Caco-2 (cell line): Measurements from ENCODE around the gene RBP5. TPM values are rescaled to one million over a fixed set of nuclear protein-coding genes. Genes with fewer than 3 reads are reported as not detected.

Experiments
- BruUV-seq: library from RNA; stranded (reverse); fragments of 400-500 nt; replicated peaks from 2 replicates; lab custom pipeline; 2021; lab: Mats Ljungman, UMichigan
- CTCF ChIA-PET: fragments of 300-600 bp; sonication (Branson Sonifier 250); formaldehyde crosslinking; loops from one replicate; lab custom pipeline; 2022; ENCODE audit warnings: antibody characterized with exemption; lab: Charles Lee
- POLR2A ChIA-PET: fragments of 300-600 bp; sonication (Branson Sonifier 250); formaldehyde crosslinking; loops from one replicate; lab custom pipeline; 2022; ENCODE audit warnings: antibody characterized with exemption; lab: Charles Lee
- DNase-seq, 2 experiments: peaks; one replicate each; pipeline versions ENCODE4 v3.0.0 to v3.0.0-alpha.2; 2020 to 2022
- H3K27me3 ChIP-seq: replicated peaks from 2 replicates; pipeline ENCODE4 v1.6.0; 2011; ENCODE audit warnings: low read length; ENCODE audit not compliant: control insufficient read depth, insufficient read depth
- H3K36me3 ChIP-seq: 2 replicates; pipeline ENCODE4 v1.5.1; 2011; ENCODE audit warnings: low read length; ENCODE audit not compliant: control insufficient read depth, insufficient read depth
- H3K4me1 ChIP-seq: fragments of 250-450 bp; sonication (Bioruptor Pico); 2 replicates; pipeline ENCODE4 v1.5.1; 2020; ENCODE audit warnings: mild to moderate bottlenecking
- H3K4me3 ChIP-seq: 2 replicates; pipeline ENCODE4 v1.5.1; 2011; ENCODE audit warnings: low read depth, mild to moderate bottlenecking, control low read depth, low read length
- H3K9me3 ChIP-seq: fragments of 250-450 bp; sonication (Bioruptor Pico); 2 replicates; pipeline ENCODE4 v1.5.1; 2020; ENCODE audit warnings: mild to moderate bottlenecking, moderate library complexity
- H3K27ac Mint-ChIP-seq: one replicate; pipeline ENCODE4 v1.8.0; 2022; ENCODE audit warnings: mixed read lengths; ENCODE audit not compliant: unreplicated experiment
- H3K27me3 Mint-ChIP-seq: one replicate; pipeline ENCODE4 v1.8.0; 2022; ENCODE audit warnings: mixed read lengths; ENCODE audit not compliant: insufficient read depth, unreplicated experiment
- H3K36me3 Mint-ChIP-seq: one replicate; pipeline ENCODE4 v1.8.0; 2022; ENCODE audit warnings: mild to moderate bottlenecking, mixed read lengths; ENCODE audit not compliant: insufficient read depth, unreplicated experiment
- H3K4me1 Mint-ChIP-seq: one replicate; pipeline ENCODE4 v1.8.0; 2022; ENCODE audit warnings: low read depth, mixed read lengths; ENCODE audit not compliant: unreplicated experiment
- H3K4me3 Mint-ChIP-seq: one replicate; pipeline ENCODE4 v1.8.0; 2022; ENCODE audit warnings: mild to moderate bottlenecking, moderate library complexity, mixed read lengths; ENCODE audit not compliant: unreplicated experiment
- H3K9me3 Mint-ChIP-seq: one replicate; pipeline ENCODE4 v1.8.0; 2022; ENCODE audit warnings: mixed read lengths; ENCODE audit not compliant: unreplicated experiment
- intact Hi-C: fragments of 100-400 bp; cut with micrococcal nuclease; formaldehyde crosslinking; loops from one replicate; pipeline ENCODE4 v1.10.0; 2022; ENCODE audit not compliant: unreplicated experiment
- total RNA-seq: library from RNA; stranded (reverse); gene quantifications from 2 replicates; pipeline ENCODE4 v1.2.3, GENCODE V29; 2022
- TF ChIP-seq, protein P1 (sequence below), 2 experiments: fragments of 200-600 bp in 1 of 2; IDR thresholded peaks; 1 replicate in 1 of 2; 2 replicates in 1 of 2; pipeline versions ENCODE4 v1.5.1 to v1.8.0; 2011 to 2022; ENCODE audit warnings: antibody characterized with exemption in 1 of 2, control low read depth in 1 of 2, inconsistent platforms in 1 of 2, low read depth in 1 of 2, low read length in 1 of 2, mild to moderate bottlenecking in 1 of 2, moderate library complexity in 1 of 2; ENCODE audit not compliant: insufficient read depth in 1 of 2, severe bottlenecking in 1 of 2, unreplicated experiment in 1 of 2

Gene RBP5
- total RNA-seq, 1 experiment from 2014 or later, result 1.8 TPM

DNA sequence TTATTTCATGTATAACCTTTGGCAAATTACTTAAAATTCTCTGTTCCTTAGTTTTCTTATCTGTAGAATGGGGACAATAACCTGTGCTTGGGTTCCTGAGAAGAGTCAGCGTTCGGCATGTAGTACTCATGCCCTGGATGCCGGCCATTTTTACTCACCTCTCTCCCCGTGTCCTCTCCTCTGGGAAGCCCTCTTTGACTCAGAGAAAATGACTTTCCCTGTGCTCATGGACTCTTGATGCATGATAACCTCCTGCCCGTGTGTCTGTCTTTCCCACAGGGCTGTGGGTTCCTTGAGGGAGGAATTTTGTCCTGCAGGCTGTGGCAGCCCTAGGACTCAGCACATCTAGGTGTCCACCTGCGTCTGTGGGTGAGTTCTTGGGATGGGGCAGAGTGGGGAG is 13.8 kb downstream of the RBP5 start:
- no peaks in the 10 kb centered on the region for H3K36me3 Mint-ChIP-seq
- peaks cover 1% of the 10 kb centered on the region; the same call in 1 of the 2 replicates for H3K36me3 ChIP-seq
- no peaks in the 10 kb centered on the region for H3K27me3 ChIP-seq
- H3K4me1 Mint-ChIP-seq, result no peaks in the 10 kb centered on the region
- H3K4me3 ChIP-seq, result no peak overlapping the region
- no peaks in the 10 kb centered on the region for H3K27me3 Mint-ChIP-seq
- CTCF ChIA-PET, result no interaction called here
- H3K4me1 ChIP-seq, result no peaks in the 10 kb centered on the region
- intact Hi-C loops, result no loop called here
- no TSS peak for BruUV-seq
- H3K27ac Mint-ChIP-seq, result no peak overlapping the region
- H3K9me3 ChIP-seq, result no peaks in the 10 kb centered on the region
- POLR2A ChIA-PET, result no interaction called here
- DNase-seq, result no peak
- no peak overlapping the region for H3K4me3 Mint-ChIP-seq
- TF ChIP-seq, protein P1, sequence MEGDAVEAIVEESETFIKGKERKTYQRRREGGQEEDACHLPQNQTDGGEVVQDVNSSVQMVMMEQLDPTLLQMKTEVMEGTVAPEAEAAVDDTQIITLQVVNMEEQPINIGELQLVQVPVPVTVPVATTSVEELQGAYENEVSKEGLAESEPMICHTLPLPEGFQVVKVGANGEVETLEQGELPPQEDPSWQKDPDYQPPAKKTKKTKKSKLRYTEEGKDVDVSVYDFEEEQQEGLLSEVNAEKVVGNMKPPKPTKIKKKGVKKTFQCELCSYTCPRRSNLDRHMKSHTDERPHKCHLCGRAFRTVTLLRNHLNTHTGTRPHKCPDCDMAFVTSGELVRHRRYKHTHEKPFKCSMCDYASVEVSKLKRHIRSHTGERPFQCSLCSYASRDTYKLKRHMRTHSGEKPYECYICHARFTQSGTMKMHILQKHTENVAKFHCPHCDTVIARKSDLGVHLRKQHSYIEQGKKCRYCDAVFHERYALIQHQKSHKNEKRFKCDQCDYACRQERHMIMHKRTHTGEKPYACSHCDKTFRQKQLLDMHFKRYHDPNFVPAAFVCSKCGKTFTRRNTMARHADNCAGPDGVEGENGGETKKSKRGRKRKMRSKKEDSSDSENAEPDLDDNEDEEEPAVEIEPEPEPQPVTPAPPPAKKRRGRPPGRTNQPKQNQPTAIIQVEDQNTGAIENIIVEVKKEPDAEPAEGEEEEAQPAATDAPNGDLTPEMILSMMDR (IDR thresholded peaks at IDR 0.05; ENCODE audit: insufficient read depth in 1 of 2, low read depth in 1 of 2, low read length in 1 of 2, severe bottlenecking in 1 of 2, unreplicated experiment in 1 of 2), result no peak
- H3K9me3 Mint-ChIP-seq, result no peaks in the 10 kb centered on the region

DNA sequence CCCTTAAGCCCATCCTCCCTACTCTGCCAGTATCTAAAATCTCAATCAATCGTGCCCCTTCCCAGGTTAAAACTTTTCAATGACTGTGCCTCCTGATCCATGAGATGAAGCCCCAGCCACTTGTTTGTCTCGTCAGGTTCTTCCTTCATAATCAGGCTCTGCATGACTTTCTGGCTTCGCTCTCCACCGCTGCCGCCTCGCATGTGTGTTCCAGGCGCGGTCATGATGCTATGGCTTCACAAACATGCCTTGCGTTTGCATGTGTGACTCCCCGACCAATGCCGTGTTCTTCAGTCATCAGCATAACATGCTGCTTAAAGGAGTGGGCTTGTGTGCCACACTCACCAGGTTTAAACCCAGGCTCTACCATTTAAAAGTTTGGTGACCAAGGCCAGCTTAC is 14.7 kb downstream of the RBP5 start:
- intact Hi-C loops, result no loop called here
- no peaks in the 10 kb centered on the region for H3K4me1 ChIP-seq
- DNase-seq, result peak in 1 of 2 experiments; percentile 27
- TF ChIP-seq, protein P1 (IDR thresholded peaks at IDR 0.05; ENCODE audit: insufficient read depth in 1 of 2, low read depth in 1 of 2, low read length in 1 of 2, severe bottlenecking in 1 of 2, unreplicated experiment in 1 of 2), result no peak
- Mint-ChIP-seq H3K27me3 (no peaks in the 10 kb centered on the region), H3K9me3 (no peaks in the 10 kb centered on the region), H3K36me3 (peaks cover 2% of the 10 kb centered on the region), H3K4me3 (no peak overlapping the region), H3K27ac (no peak overlapping the region), H3K4me1 (peaks cover 6% of the 10 kb centered on the region)
- no peaks in the 10 kb centered on the region for H3K27me3 ChIP-seq
- H3K4me3 ChIP-seq, result no peak overlapping the region
- CTCF ChIA-PET, result interaction anchor here (0.5 to 2.3 kb wide), 7 partner anchors 30 to 170 kb away, joined by 3 to 24 read pairs (median 5); partner anchors contain the start of genes C12orf57 and RNU7-1
- POLR2A ChIA-PET, result no interaction called here
- no peaks in the 10 kb centered on the region for H3K9me3 ChIP-seq
- BruUV-seq, result no TSS peak
- H3K36me3 ChIP-seq, result peaks cover 1% of the 10 kb centered on the region; the same call in 1 of the 2 replicates

DNA sequence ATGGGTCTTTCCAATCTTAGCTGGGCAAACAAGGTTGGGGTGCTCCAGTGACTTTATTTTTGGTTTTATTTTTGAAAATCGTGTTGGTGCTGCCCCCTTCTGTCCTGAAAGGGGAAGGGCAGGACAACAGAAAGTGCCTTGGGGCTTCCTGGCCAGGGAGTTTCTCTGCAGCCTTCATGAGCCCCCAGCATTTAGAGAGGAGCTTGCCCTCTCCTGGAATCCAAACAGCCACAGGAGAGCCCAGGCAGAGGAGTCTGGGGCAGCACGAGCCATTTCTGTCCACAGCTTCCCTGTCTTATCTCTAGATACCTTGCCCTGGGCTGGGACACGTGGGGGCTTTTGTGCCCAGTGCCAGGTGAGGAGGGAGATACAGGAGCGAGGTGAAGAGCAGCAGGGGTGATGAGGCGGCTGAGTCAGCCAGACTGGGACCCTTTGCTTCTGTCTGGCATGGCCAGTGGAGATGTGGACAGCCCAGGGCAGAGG is 15.3 kb downstream of the RBP5 start:
- peaks cover 8% of the 10 kb centered on the region for H3K36me3 Mint-ChIP-seq
- H3K27ac Mint-ChIP-seq, result no peak overlapping the region
- TF ChIP-seq, protein P1 (IDR thresholded peaks at IDR 0.05; ENCODE audit: insufficient read depth in 1 of 2, low read depth in 1 of 2, low read length in 1 of 2, severe bottlenecking in 1 of 2, unreplicated experiment in 1 of 2), result peak; percentile 90 to 98
- CTCF ChIA-PET, result interaction anchor here (0.5 to 2.3 kb wide), 9 partner anchors 31 to 241 kb away, joined by 3 to 24 read pairs (median 5); partner anchors contain the start of genes C12orf57, RNU7-1 and SPSB2
- intact Hi-C loops, result loop anchor here (1.0 kb wide), 2 partner anchors 53 to 167 kb away; partner anchors contain the start of gene C1S
- Histone ChIP-seq H3K9me3 (no peaks in the 10 kb centered on the region), H3K4me1 (no peaks in the 10 kb centered on the region), H3K4me3 (no peak overlapping the region), H3K36me3 (peaks cover 1% of the 10 kb centered on the region; the same call in 1 of the 2 replicates), H3K27me3 (no peaks in the 10 kb centered on the region)
- DNase-seq, result peak; percentile 43 to 61
- H3K4me1 Mint-ChIP-seq, result peaks cover 6% of the 10 kb centered on the region
- H3K4me3 Mint-ChIP-seq, result no peak overlapping the region
- no peaks in the 10 kb centered on the region for H3K9me3 Mint-ChIP-seq
- POLR2A ChIA-PET, result interaction anchor here (0.5 to 1.4 kb wide), 3 partner anchors 167 to 193 kb away, joined by 3 to 11 read pairs (median 8); partner anchors contain the start of gene RNU7-1
- no TSS peak for BruUV-seq
- H3K27me3 Mint-ChIP-seq, result no peaks in the 10 kb centered on the region
